Transverse colon (tissue), 4 donors: ENCODE measurements around the gene VENTX. TPM values are rescaled to one million over a fixed set of nuclear protein-coding genes. Genes with fewer than 3 reads are reported as not detected.

Source experiments
- DNase-seq: peaks from one replicate; pipeline ENCODE4 v3.0.0-alpha.2; 2019
- H3K27ac ChIP-seq, 4 donors: fragments of 200-600 bp; sonication (generic); 2 replicates each; pipeline ENCODE4 v1.5.1; 2016 to 2018; ENCODE audit warnings: inconsistent platforms in 4 of 4
- H3K27me3 ChIP-seq: fragments of 200-600 bp; sonication (generic); 2 replicates; pipeline ENCODE4 v1.5.1; 2017; ENCODE audit warnings: inconsistent platforms
- H3K36me3 ChIP-seq, 4 donors: fragments of 200-600 bp; sonication (generic); 2 replicates each; pipeline ENCODE4 v1.5.1; 2017 to 2019; ENCODE audit warnings: inconsistent platforms in 4 of 4
- H3K4me1 ChIP-seq, 4 donors: fragments of 200-600 bp; sonication (generic); 2 replicates each; pipeline ENCODE4 v1.5.1; 2017 to 2020; ENCODE audit warnings: inconsistent platforms in 4 of 4
- H3K4me3 ChIP-seq, 4 donors: fragments of 200-600 bp; sonication (generic); 1 replicate in 1 of 4; 2 replicates in 3 of 4; pipeline versions ENCODE4 v1.5.1 to v1.6.1; 2017 to 2019; ENCODE audit warnings: inconsistent platforms in 4 of 4
- H3K9me3 ChIP-seq, 2 donors: fragments of 200-600 bp; sonication (generic); 2 replicates each; pipeline ENCODE4 v1.5.1; 2017 to 2019; ENCODE audit warnings: inconsistent platforms in 2 of 2
- EP300 ChIP-seq: sonication (generic); formaldehyde crosslinking; IDR thresholded peaks from one replicate; pipeline ENCODE4 v1.6.1; 2017; ENCODE audit warnings: antibody characterized with exemption, low read depth
- POLR2A ChIP-seq: fragments of 450-650 bp; IDR thresholded peaks from one replicate; pipeline ENCODE4 v1.6.1; 2016; ENCODE audit warnings: antibody characterized with exemption, mild to moderate bottlenecking, moderate library complexity
- POLR2AphosphoS5 ChIP-seq, 3 donors: sonication (generic); formaldehyde crosslinking; IDR thresholded peaks; one replicate each; pipeline ENCODE4 v1.6.1; 2016; ENCODE audit warnings: antibody characterized with exemption in 3 of 3
- WGBS, 2 donors: methylation state at CpG; one replicate each; pipeline ENCODE4 v1.1.5; 2018; ENCODE audit warnings: low coverage in 1 of 2; 5-methylcytosine and 5-hydroxymethylcytosine counted together
- in situ Hi-C, 4 donors: fragments of 200-750 bp; cut with MboI; loops; one replicate each; pipeline versions ENCODE4 v1.15.0 to v1.15.1; 2017; ENCODE audit warnings: low sequenced_read_pairs in 3 of 4, low pct_ligation_motif_present in 1 of 4, low pct_unique_long_range_greater_than_20kb in 1 of 4
- intact Hi-C: fragments of 100-400 bp; cut with DNase I; formaldehyde crosslinking; loops from one replicate; pipeline ENCODE4 v1.15.1; 2023; ENCODE audit warnings: low total_unique reads
- total RNA-seq, 4 donors: library from RNA; depleted of rRNA; stranded (reverse); fragments of >200 nt; gene quantifications; one replicate each; pipeline ENCODE4 v1.1.0, GENCODE V29; 2016
- TF ChIP-seq, protein P1 (sequence below), 5 experiments: fragments of 200-600 bp in 3 of 5; fragments of 450-650 bp in 2 of 5; sonication (generic) in 3 of 5; IDR thresholded peaks; 1 replicate in 2 of 5; 2 replicates in 3 of 5; pipeline ENCODE4 v1.5.1; 2016 to 2017; ENCODE audit warnings: antibody characterized with exemption in 5 of 5, inconsistent platforms in 3 of 5, mild to moderate bottlenecking in 2 of 5, moderate library complexity in 1 of 5

VENTX gene
- total RNA-seq, 4 donors from 2014 or later = 0.27 to 0.48 TPM; not detected in 2

DNA sequence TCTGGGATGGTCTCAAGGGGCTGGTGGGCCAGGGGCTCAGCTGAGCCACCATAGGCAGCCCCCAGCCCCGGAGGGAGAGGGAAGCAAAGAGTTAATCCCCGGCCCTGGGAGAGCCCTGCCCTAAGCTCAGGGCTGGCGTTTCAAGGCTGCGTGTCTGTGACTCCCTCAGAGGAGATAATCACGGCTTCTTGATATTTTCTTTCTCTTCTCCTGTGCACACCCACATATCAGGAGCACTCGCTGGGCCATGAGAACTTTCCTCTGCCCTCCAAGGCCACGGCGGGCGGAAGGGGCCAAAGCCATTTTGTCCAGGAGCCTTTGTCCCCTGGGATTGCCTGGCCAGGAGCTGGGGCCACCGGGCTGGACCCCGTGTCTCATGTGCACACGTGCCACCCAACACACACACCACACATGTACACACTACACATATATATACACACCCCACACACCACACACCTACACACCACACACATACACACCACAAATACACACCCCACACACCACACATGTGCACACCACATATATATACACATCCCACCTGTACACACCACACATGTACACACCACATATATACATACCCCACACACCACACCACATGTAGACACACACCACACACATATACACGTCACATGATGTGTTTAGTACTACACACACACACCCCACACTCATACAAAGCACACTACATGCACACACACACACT lies 16.9 kb downstream of the VENTX start:
- Histone ChIP-seq H3K36me3 (no peaks in the 10 kb centered on the region), H3K27ac (no peak overlapping the region), H3K4me1 (peaks cover 18 to 25% (median 22%) of the 10 kb centered on the region in 4 donors), H3K9me3 (no peaks in the 10 kb centered on the region), H3K27me3 (peaks cover 4% of the 10 kb centered on the region), H3K4me3 (no peak overlapping the region)
- intact Hi-C loops (no loop called here), in situ Hi-C loops (no loop called here)
- WGBS, 2 donors = 63 to 67% methylated on average over 1 to 13 of the region's 13 CpGs
- TF ChIP-seq, protein P1, sequence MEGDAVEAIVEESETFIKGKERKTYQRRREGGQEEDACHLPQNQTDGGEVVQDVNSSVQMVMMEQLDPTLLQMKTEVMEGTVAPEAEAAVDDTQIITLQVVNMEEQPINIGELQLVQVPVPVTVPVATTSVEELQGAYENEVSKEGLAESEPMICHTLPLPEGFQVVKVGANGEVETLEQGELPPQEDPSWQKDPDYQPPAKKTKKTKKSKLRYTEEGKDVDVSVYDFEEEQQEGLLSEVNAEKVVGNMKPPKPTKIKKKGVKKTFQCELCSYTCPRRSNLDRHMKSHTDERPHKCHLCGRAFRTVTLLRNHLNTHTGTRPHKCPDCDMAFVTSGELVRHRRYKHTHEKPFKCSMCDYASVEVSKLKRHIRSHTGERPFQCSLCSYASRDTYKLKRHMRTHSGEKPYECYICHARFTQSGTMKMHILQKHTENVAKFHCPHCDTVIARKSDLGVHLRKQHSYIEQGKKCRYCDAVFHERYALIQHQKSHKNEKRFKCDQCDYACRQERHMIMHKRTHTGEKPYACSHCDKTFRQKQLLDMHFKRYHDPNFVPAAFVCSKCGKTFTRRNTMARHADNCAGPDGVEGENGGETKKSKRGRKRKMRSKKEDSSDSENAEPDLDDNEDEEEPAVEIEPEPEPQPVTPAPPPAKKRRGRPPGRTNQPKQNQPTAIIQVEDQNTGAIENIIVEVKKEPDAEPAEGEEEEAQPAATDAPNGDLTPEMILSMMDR (IDR thresholded peaks at IDR 0.05) = no peak
- TF ChIP-seq EP300 = no peak
- no peak for TF ChIP-seq POLR2AphosphoS5 (IDR thresholded peaks at IDR 0.05)
- no peak for TF ChIP-seq POLR2A
- DNase-seq = no peak

DNA sequence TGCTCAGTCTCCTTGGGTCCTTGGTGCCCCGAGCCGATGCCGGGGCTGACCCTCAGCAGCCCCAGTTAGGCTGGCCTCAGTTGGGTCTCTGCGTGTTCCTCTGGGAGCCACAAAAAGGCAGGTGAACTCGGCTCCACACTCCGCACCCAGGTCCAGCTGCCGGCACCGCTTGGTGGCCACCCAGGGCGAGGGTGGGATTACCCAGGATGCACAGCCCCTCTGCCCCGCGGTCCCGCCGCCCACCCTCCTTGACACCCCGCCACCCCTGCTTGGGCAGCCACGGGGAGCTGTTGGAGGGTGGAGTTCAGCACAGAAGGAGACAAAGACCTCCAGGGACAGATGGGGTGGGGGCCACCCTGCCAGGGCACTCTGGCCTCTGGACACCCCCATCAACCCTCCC lies 17.7 kb downstream of the VENTX start:
- DNase-seq = no peak
- intact Hi-C loops = no loop called here
- no peak overlapping the region for H3K4me3 ChIP-seq
- TF ChIP-seq, protein P1 (IDR thresholded peaks at IDR 0.05) = no peak
- TF ChIP-seq POLR2AphosphoS5 (IDR thresholded peaks at IDR 0.05) (no peak), POLR2A (no peak)
- no peaks in the 10 kb centered on the region for H3K27me3 ChIP-seq
- in situ Hi-C loops = no loop called here
- H3K9me3 ChIP-seq = no peaks in the 10 kb centered on the region
- no peaks in the 10 kb centered on the region for H3K36me3 ChIP-seq
- peaks cover 18 to 27% (median 23%) of the 10 kb centered on the region in 4 donors for H3K4me1 ChIP-seq
- no peak overlapping the region for H3K27ac ChIP-seq
- 89% methylated on average over 15 of the region's 15 CpGs; no CpG with 5 or more reads in 1 of the 2 donors for WGBS, 2 donors

- peaks cover 30 to 43% (median 38%) of the 10 kb centered on the region in 4 donors for H3K4me1 ChIP-seq
- no peaks in the 10 kb centered on the region for H3K36me3 ChIP-seq
- H3K27ac ChIP-seq = peak overlapping the region; percentile 50 to 64 (median 61)
- DNase-seq = peak; percentile 84
- TF ChIP-seq, protein P1 (IDR thresholded peaks at IDR 0.05) = peak; percentile 25 to 64 (median 42)
- TF ChIP-seq POLR2AphosphoS5 (IDR thresholded peaks at IDR 0.05) = peak in 1 of 3 donors; percentile 41
- TF ChIP-seq POLR2A = peak; percentile 7
- TF ChIP-seq EP300 = no peak
- peak overlapping the region in 1 of 4 donors; percentile 34 for H3K4me3 ChIP-seq
- 8 to 10% methylated on average over 10 to 27 of the region's 27 CpGs for WGBS, 2 donors
- H3K9me3 ChIP-seq = no peaks in the 10 kb centered on the region
- in situ Hi-C loops = no loop called here
- H3K27me3 ChIP-seq = no peaks in the 10 kb centered on the region
- intact Hi-C loops = no loop called here
Observed at GRCh38 chr10:133257489-133258065, 19.9 kb downstream of the VENTX start.

DNA sequence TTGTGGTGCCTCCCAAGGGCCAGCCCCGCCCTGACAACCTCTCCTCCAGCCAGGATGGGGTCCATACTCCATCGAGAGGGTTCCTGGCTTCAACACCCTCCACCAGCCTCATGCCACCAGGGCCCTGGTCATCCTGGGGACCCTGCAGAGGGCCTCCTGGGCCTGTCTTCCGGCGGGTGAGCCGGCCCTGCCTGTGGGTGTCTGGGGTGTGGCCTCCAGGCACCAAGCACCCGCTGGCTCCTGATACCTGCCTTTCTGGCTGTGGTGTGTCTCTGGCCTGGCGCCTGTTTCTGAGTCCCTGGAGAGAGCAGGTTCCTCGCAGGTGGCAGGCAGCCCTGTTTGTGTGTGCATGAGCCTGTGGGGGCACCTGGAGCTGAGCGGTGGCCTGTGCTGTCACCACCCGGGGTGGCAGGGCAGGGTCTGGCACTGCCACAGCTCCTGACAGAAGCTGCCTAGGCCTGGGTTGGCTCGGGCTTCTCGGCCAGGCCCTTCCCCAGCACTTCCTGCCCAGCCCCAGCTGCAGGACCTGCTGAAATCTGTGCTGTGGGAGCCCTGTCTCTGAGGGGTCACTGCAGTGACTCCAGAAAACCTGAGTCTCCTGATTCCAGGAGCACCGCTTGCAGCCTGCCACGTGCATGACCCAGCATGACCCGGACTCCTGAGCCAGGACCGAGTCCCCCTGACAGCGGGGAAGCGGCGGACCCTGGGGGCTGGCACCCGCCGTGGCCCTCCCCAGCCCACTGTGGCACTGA lies 20.6 kb downstream of the VENTX start:
- peak overlapping the region; percentile 50 to 64 (median 61) for H3K27ac ChIP-seq

More for the DNA sequence above, 20.6 kb downstream of the VENTX start:
- Histone ChIP-seq H3K36me3 (no peaks in the 10 kb centered on the region), H3K4me1 (peaks cover 35 to 50% (median 43%) of the 10 kb centered on the region in 4 donors), H3K9me3 (no peaks in the 10 kb centered on the region), H3K4me3 (no peak overlapping the region), H3K27me3 (no peaks in the 10 kb centered on the region)
- in situ Hi-C loops = no loop called here
- intact Hi-C loops = no loop called here
- 52% methylated on average over 19 of the region's 21 CpGs; no CpG with 5 or more reads in 1 of the 2 donors for WGBS, 2 donors
- peak; percentile 67 for DNase-seq
- TF ChIP-seq POLR2AphosphoS5 (IDR thresholded peaks at IDR 0.05) (no peak), EP300 (no peak), POLR2A (no peak)
- TF ChIP-seq, protein P1 (IDR thresholded peaks at IDR 0.05) = no peak
